ENCODE data around the gene OTUD3.

DNA sequence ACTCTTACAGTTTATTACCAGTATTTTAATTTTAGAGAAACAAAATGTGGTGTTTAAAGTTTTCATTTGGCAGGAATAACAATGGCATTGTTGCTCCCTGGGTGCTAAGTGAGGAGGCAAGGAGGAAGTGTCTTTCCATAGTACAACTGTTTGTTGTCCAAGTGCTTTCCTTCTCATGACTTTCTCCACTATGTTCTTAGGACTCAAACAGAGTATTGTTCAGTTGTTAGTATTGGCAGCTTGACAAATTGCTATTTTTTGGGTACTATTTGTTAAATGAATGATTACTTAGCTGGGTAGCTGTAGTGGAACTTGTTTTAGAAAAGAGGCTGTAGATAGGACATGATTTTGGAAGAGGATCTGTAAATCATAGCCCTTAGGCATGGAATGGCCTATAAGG lies 7.5 kb downstream of the OTUD3 start:
- TF ChIP-seq, protein P1, sequence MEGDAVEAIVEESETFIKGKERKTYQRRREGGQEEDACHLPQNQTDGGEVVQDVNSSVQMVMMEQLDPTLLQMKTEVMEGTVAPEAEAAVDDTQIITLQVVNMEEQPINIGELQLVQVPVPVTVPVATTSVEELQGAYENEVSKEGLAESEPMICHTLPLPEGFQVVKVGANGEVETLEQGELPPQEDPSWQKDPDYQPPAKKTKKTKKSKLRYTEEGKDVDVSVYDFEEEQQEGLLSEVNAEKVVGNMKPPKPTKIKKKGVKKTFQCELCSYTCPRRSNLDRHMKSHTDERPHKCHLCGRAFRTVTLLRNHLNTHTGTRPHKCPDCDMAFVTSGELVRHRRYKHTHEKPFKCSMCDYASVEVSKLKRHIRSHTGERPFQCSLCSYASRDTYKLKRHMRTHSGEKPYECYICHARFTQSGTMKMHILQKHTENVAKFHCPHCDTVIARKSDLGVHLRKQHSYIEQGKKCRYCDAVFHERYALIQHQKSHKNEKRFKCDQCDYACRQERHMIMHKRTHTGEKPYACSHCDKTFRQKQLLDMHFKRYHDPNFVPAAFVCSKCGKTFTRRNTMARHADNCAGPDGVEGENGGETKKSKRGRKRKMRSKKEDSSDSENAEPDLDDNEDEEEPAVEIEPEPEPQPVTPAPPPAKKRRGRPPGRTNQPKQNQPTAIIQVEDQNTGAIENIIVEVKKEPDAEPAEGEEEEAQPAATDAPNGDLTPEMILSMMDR (IDR thresholded peaks at IDR 0.05): no peak
- no peak for TF ChIP-seq POLR2A (IDR thresholded peaks at IDR 0.05)
